ENCODE results near the gene GCK. TPM values are rescaled to one million over a fixed set of nuclear protein-coding genes. Genes with fewer than 3 reads are reported as not detected.

Gene GCK
- total RNA-seq, 1 experiment from 2014 or later: not detected

DNA sequence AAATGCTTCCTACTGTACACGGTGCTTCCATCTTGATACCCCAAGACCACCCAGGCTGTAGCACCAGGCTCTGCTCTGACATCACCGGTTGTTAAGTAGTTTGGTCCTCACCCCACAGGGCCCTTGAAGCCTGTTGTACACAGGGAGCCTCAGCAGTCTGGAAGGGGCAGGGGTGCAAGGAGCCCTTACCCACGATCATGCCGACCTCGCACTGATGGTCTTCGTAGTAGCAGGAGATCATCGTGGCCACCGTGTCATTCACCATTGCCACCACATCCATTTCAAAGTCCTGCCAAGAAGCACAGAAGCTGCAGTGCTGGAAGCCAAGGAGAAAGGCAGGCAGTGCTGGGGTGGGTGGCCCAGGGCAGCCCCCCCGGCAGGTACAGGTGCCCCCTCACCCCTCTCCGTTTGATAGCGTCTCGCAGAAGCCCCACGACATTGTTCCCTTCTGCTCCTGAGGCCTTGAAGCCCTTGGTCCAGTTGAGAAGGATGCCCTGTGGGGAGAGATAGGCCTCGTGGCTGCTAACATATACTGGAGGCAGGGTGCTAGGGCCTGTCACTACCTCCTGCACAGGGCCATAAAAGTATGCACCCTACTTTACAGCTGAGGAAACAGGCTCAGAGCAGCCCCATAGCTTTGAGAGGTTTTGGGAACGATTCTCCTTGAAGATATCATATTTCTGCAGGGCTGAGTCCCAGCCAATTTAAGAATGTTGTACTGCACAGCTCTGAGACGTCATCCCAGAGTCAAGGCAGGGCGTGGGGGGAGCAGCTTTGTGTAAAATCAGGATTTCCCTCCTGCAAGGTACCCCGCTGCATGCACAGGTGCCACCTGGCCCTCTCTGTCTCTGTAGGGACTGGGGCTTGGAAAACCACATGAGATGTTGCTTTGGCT, 39.4 kb downstream of the GCK start:
- Histone ChIP-seq H3K9me3 (ENCODE audit: low read length) (no peaks in the 10 kb centered on the region), H3K79me2 (ENCODE audit: low read length) (no peaks in the 10 kb centered on the region), H3F3A (ENCODE audit: low read length, unreplicated experiment) (no peaks in the 10 kb centered on the region), H4K20me1 (ENCODE audit: low read length) (no peaks in the 10 kb centered on the region), H2AFZ (ENCODE audit: low read length) (no peak overlapping the region), H3K36me3 (ENCODE audit: low read depth, low read length) (no peaks in the 10 kb centered on the region), H3K9ac (ENCODE audit: low read length) (no peak overlapping the region), H3K9me2 (replicated peaks; ENCODE audit: low read length) (no peaks in the 10 kb centered on the region), H3K27ac (ENCODE audit: low read length) (no peak overlapping the region), H3K4me1 (ENCODE audit: insufficient read depth, low read length) (no peaks in the 10 kb centered on the region), H3K27me3 (ENCODE audit: low read length) (no peaks in the 10 kb centered on the region), H3K4me3 (ENCODE audit: low read length) (no peak overlapping the region), H3K4me2 (ENCODE audit: low read length) (no peak overlapping the region)
- no peak for DNase-seq
- intact Hi-C loops (cut with micrococcal nuclease): no loop called here
- no peak for TF ChIP-seq EZH2phosphoT487 (IDR thresholded peaks at IDR 0.05; ENCODE audit: borderline replicate concordance, low read length)
- TF ChIP-seq EZH2 (IDR thresholded peaks at IDR 0.05; ENCODE audit: low read length, unreplicated experiment): no peak
- TF ChIP-seq, protein P1, sequence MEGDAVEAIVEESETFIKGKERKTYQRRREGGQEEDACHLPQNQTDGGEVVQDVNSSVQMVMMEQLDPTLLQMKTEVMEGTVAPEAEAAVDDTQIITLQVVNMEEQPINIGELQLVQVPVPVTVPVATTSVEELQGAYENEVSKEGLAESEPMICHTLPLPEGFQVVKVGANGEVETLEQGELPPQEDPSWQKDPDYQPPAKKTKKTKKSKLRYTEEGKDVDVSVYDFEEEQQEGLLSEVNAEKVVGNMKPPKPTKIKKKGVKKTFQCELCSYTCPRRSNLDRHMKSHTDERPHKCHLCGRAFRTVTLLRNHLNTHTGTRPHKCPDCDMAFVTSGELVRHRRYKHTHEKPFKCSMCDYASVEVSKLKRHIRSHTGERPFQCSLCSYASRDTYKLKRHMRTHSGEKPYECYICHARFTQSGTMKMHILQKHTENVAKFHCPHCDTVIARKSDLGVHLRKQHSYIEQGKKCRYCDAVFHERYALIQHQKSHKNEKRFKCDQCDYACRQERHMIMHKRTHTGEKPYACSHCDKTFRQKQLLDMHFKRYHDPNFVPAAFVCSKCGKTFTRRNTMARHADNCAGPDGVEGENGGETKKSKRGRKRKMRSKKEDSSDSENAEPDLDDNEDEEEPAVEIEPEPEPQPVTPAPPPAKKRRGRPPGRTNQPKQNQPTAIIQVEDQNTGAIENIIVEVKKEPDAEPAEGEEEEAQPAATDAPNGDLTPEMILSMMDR (conservative IDR thresholded peaks at IDR 0.05; ENCODE audit: low read depth, low read length): no peak
- ChIA-PET POLR2A (ENCODE audit: unreplicated experiment) (no interaction called here), CTCF (no interaction called here)
- no TSS peak for BruUV-seq (replicated peaks)
- no peak for ATAC-seq

DNA sequence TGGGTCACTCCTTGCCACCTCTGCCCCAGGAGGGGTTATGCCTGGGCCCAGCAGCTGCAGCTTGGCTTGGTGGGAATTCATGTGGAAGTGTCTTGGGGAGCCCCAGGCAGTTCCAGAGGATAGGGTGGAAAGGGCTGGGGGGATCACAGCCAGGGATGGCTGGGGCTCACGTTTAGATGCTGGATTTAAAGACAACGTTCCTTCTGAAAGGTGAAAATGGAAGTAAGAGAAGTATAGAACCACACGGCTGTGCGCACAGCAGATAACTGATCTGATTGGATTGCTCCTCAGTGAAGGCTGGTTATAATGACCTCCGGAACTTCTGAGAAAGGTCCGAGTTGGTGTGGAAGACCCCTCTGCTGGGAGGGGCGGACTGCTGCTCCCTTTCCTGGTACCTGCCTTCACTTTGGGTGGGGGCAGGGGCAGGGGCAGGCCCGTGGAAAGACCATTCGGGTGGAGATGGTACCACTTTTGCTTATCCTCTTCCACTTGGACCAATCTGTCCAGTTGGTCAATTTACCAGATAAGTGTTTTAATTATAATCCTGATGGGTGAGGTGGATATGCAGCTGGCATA, 40.2 kb downstream of the GCK start:
- no peak for ATAC-seq
- Histone ChIP-seq H3K27me3 (ENCODE audit: low read length) (no peaks in the 10 kb centered on the region), H3K4me1 (ENCODE audit: insufficient read depth, low read length) (no peaks in the 10 kb centered on the region), H3K9me3 (ENCODE audit: low read length) (no peaks in the 10 kb centered on the region), H3K27ac (ENCODE audit: low read length) (no peak overlapping the region), H3F3A (ENCODE audit: low read length, unreplicated experiment) (no peaks in the 10 kb centered on the region), H3K79me2 (ENCODE audit: low read length) (no peaks in the 10 kb centered on the region), H3K9me2 (replicated peaks; ENCODE audit: low read length) (no peaks in the 10 kb centered on the region), H4K20me1 (ENCODE audit: low read length) (no peaks in the 10 kb centered on the region), H3K9ac (ENCODE audit: low read length) (no peak overlapping the region), H3K4me2 (ENCODE audit: low read length) (no peak overlapping the region), H2AFZ (ENCODE audit: low read length) (no peak overlapping the region), H3K36me3 (ENCODE audit: low read depth, low read length) (no peaks in the 10 kb centered on the region), H3K4me3 (ENCODE audit: low read length) (no peak overlapping the region)
- DNase-seq: no peak
- TF ChIP-seq, protein P1 (conservative IDR thresholded peaks at IDR 0.05; ENCODE audit: low read depth, low read length): no peak
- no peak for TF ChIP-seq EZH2phosphoT487 (IDR thresholded peaks at IDR 0.05; ENCODE audit: borderline replicate concordance, low read length)
- no peak for TF ChIP-seq EZH2 (IDR thresholded peaks at IDR 0.05; ENCODE audit: low read length, unreplicated experiment)
- ChIA-PET POLR2A (ENCODE audit: unreplicated experiment) (no interaction called here), CTCF (no interaction called here)
- BruUV-seq (replicated peaks): no TSS peak
- intact Hi-C loops (cut with micrococcal nuclease): no loop called here

DNA sequence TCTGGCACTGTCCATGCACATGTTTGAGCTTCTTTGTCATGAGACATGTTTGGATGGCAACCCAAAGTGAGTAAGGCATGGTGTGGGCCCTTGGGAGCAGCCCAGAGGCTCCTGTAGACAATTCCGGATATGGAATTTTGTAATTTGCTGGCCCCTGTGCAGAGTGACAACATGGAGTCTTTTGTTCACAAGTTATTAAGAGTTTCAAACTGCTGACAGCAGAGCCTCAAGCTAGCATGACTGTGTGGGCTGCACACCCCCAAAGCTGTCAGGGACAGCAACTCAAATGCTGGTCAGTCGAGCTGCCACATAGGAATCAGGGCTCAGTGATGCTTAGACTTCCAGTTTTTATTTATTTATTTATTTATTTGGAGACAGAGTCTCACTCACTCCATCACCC, 41.1 kb downstream of the GCK start:
- Histone ChIP-seq H3K4me1 (ENCODE audit: insufficient read depth, low read length) (no peaks in the 10 kb centered on the region), H3F3A (ENCODE audit: low read length, unreplicated experiment) (no peaks in the 10 kb centered on the region), H3K36me3 (ENCODE audit: low read depth, low read length) (no peaks in the 10 kb centered on the region), H2AFZ (ENCODE audit: low read length) (no peak overlapping the region), H4K20me1 (ENCODE audit: low read length) (no peaks in the 10 kb centered on the region), H3K9ac (ENCODE audit: low read length) (no peak overlapping the region), H3K9me3 (ENCODE audit: low read length) (no peaks in the 10 kb centered on the region), H3K27me3 (ENCODE audit: low read length) (no peaks in the 10 kb centered on the region), H3K9me2 (replicated peaks; ENCODE audit: low read length) (no peaks in the 10 kb centered on the region), H3K4me2 (ENCODE audit: low read length) (no peak overlapping the region), H3K27ac (ENCODE audit: low read length) (no peak overlapping the region), H3K79me2 (ENCODE audit: low read length) (no peaks in the 10 kb centered on the region), H3K4me3 (ENCODE audit: low read length) (no peak overlapping the region)
- DNase-seq (no peak), ATAC-seq (no peak)
- no peak for TF ChIP-seq EZH2 (IDR thresholded peaks at IDR 0.05; ENCODE audit: low read length, unreplicated experiment)
- TF ChIP-seq EZH2phosphoT487 (IDR thresholded peaks at IDR 0.05; ENCODE audit: borderline replicate concordance, low read length): no peak
- TF ChIP-seq, protein P1 (conservative IDR thresholded peaks at IDR 0.05; ENCODE audit: low read depth, low read length): no peak
- intact Hi-C loops (cut with micrococcal nuclease): no loop called here
- ChIA-PET CTCF (no interaction called here), POLR2A (ENCODE audit: unreplicated experiment) (no interaction called here)
- BruUV-seq (replicated peaks): no TSS peak
